Measurements from ENCODE around the gene CRYBG1.
"Not testable (repeated sequence)": the region's sequence is repeated elsewhere in the genome, so short reads cannot be mapped to it uniquely, and the experiment has no call there.

Gene CRYBG1

GRCh38 chr6:106581468-106581867 lies 221.0 kb downstream of the CRYBG1 start:
- in situ Hi-C loops (cut with MboI; ENCODE audit: low sequenced_read_pairs), result no loop called here

DNA sequence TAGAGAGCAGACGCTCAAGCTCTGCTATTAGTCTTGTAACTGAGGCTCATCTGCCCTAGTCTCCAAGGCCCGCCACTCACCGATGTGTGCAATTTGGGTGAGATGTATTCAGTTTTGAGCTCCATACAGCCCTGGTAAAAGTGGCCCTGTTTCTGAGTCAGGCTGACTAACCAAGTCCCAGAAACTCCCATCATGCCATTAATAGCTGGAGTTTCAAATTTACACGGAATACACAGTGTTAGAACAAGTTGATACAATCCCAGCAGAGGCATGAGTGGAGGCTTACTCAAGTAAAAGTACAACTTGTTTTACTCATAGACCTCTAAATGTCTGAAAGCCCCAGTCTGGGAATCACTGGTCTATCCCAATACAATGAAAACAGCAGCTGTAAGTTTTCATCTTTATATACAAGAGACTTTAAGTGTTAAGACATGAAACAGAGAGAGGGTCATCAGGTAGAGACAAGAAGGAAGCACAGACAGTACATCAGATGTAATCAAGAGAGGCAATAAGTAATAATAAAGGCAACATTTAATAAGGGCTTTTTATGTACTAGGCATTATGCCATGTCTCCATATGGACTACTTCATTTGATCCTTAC lies 226.4 kb downstream of the CRYBG1 start:
- in situ Hi-C loops (cut with MboI; ENCODE audit: low sequenced_read_pairs), result no loop called here

DNA sequence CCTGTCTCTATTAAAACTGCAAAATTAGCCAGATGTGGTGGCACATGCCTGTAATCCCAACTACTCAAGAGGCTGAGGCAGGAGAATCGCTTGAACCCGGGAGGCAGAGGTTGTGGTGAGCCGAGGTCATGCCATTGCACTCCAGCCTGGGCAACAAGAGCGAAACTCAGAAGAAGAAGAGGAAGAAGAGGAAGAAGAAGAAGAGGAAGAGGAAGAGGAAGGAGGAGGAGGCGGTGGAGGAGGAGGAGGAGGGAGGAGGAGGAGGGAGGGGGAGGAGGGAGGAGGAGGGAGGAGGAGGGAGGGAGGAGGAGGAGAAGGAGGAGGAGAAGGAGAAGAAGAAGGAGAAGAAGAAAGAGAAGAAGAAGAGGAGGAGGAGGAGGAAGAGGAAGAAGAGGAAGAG lies 228.4 kb downstream of the CRYBG1 start:
- in situ Hi-C loops (cut with MboI; ENCODE audit: low sequenced_read_pairs), result not testable (repeated sequence)

GRCh38 chr6:106591111-106591825 lies 230.8 kb downstream of the CRYBG1 start:
- in situ Hi-C loops (cut with MboI; ENCODE audit: low sequenced_read_pairs), result no loop called here

- in situ Hi-C loops (cut with MboI; ENCODE audit: low sequenced_read_pairs), result no loop called here
Observed at GRCh38 chr6:106599440-106599839, 238.9 kb downstream of the CRYBG1 start.

DNA sequence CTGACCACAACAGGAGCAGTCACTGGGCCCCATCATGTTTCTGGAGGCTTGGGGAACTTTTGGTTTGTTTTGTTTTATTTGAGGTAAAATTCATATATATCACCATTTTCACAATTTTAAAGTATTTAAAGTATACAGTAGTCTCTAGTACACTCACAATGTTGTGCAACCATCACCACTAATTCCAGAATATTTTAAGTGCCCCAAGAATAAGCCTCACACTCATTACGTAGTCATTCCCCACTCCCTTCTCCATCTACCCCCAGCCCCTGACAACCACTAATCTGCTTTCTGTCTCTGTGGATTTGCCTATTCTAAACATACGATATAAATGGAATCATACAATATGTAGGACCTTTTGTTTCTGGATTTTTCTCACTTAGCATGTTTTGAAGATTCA lies 239.8 kb downstream of the CRYBG1 start:
- in situ Hi-C loops (cut with MboI; ENCODE audit: low sequenced_read_pairs), result no loop called here

DNA sequence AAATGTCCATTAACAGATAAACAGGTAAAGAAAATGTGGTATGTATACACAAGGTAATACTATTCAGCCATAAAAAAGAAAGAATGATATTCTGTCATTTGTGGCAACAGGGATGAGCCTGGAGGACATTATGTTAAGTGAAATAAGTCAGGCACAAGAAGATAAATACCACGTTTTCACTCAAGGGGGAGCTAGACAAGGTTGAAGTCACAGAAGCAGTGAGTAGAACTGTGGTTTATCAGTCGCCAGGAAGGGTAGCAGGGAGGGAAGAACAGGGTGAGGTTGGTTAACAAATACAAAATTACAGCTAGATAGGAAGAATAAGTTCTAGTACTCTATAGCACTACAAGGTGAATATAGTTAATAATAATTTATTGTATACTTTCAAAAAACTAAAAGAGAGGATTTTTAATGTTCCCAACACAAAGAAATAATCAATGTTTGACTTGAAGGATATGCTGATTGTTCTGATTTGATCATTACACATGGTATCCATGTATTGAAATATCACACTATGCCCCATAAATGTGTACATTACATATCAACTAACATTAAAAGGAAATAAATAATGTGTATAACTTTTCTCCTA lies 247.7 kb downstream of the CRYBG1 start:
- in situ Hi-C loops (cut with MboI; ENCODE audit: low sequenced_read_pairs), result no loop called here

GRCh38 chr6:106609699-106610098 lies 249.2 kb downstream of the CRYBG1 start:
- in situ Hi-C loops (cut with MboI; ENCODE audit: low sequenced_read_pairs), result no loop called here

DNA sequence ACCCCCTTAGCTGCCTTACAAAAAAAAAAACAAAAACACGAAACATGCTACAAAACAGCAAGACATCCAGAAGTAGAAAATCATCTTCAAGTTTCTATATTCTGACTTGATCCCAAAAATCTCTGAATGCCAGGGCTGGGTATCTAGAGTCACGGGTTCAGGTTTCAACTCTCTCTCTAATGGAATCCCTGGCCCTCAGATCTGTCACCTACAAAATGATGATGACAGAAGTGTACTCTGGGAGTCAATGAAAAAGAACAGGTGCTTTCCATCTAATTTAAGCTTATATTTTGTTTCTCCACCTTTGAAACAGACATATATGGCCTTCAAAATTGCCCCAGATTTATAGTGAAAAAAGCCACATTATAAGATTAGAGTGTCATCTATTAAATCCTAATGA lies 250.5 kb downstream of the CRYBG1 start:
- in situ Hi-C loops (cut with MboI; ENCODE audit: low sequenced_read_pairs), result no loop called here

DNA sequence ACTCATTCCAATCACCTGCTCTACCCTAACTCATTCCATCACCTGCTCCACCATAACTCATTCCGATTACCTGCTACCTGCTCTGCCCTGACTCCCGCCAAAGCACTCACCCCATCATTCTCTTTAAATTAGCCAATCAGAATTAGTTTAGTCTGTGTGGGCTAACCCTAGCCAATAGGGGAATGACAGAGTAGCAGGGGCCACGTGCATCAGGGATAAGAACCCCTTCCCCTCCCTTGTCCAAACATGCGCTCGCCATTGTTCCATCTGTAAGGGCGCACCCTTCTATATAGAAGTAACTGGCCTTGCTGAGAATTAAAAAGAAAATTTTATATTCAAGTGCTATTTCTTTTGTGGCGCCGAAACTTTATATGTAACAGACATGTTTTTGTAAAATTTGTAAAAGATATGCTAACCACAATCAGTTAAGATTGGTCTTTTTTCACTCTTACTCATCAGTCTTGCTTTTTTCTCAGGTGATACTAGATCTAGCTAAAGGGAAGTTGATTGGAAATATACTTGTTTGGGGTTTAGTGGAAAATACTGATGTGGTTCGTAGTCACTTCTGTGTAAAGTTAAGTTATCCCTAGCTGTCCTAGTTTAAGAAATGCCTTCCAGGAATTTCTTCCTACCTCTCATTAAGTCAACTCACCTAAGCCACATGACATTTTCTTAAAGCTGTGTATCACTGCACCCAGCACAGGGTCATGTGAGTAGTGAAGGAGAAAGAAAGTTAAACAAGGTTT lies 252.3 kb downstream of the CRYBG1 start:
- in situ Hi-C loops (cut with MboI; ENCODE audit: low sequenced_read_pairs), result no loop called here

DNA sequence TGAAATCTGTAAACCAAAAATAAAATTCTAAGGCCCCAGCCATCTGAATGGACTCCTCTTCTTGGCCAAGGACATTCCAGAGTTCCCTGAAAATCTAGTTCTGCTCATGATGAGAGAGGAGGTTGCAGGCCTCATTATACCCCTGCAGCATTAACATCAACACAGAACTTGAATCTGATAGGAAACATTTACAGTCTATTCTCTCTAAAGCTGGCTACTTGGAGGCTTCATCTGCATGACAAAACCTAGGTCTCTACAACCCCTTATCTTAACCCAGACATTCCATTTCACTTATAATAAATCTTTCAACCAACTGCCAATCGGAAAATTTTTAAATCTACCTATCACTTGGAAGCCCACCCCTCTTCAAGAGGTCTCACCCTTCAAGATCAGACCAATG lies 253.1 kb downstream of the CRYBG1 start:
- in situ Hi-C loops (cut with MboI; ENCODE audit: low sequenced_read_pairs), result no loop called here

GRCh38 chr6:106614166-106614565 lies 253.6 kb downstream of the CRYBG1 start:
- in situ Hi-C loops (cut with MboI; ENCODE audit: low sequenced_read_pairs), result no loop called here

- in situ Hi-C loops (cut with MboI; ENCODE audit: low sequenced_read_pairs), result no loop called here
Observed at GRCh38 chr6:106614592-106615257, 254.2 kb downstream of the CRYBG1 start.

DNA sequence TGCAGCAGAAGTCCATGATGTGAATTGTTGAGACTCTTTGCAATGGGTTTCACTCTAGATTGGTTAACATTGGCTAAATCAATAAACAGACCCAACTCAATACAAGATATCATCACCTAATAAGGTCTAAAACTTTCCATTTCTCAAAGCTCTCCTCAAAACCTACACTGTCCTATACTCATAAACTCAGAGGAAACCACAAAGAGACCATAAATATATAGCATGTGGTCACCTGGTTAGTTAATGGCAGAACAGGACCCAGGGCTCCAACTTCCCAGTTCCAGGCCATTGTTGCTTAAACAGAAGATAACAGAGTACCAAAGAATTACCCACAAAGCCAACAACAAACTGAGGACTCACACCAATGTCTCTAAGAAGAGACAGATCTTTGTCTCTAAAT lies 256.8 kb downstream of the CRYBG1 start:
- in situ Hi-C loops (cut with MboI; ENCODE audit: low sequenced_read_pairs), result no loop called here

GRCh38 chr6:106617857-106618256 lies 257.3 kb downstream of the CRYBG1 start:
- in situ Hi-C loops (cut with MboI; ENCODE audit: low sequenced_read_pairs), result no loop called here

DNA sequence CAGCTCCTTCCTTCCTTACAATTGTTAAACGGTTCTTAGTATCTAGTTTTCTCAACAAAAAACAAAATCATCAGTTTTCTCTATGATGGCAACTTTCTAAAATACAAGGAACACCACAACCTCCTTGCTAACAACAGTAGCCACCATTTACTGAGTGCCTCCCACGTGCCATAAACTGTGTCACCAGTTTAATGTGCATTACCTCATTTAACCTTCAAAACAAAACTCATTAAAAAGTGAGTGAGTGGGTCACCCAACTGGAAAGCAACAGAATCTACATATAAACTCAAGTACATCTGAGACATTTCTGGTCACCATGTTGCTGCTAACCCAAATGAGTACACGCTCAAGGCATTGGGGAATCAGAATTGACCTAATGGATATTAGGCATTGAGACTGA lies 257.8 kb downstream of the CRYBG1 start:
- in situ Hi-C loops (cut with MboI; ENCODE audit: low sequenced_read_pairs), result no loop called here

DNA sequence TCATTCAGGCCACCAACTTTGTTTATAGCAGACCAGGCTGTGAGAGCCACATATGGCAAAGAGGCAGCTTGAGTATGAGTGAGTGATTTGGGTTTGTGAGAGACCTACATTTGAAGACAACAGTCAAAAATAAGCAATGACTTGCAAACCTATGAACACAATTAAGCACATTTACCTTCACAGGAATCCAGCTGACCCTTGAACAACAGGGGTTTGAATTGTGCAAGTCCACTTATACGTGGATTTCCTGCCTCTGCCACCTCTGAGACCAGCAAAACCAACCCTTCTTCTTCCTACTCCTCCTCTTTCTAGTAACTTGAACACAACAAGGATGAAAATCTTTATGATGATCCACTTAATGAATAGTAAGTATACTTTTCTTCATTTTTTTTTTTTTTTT lies 258.7 kb downstream of the CRYBG1 start:
- in situ Hi-C loops (cut with MboI; ENCODE audit: low sequenced_read_pairs), result no loop called here

GRCh38 chr6:106620931-106621672 lies 260.6 kb downstream of the CRYBG1 start:
- in situ Hi-C loops (cut with MboI; ENCODE audit: low sequenced_read_pairs), result no loop called here
